ENCODE measurements around the gene KRT84.

DNA sequence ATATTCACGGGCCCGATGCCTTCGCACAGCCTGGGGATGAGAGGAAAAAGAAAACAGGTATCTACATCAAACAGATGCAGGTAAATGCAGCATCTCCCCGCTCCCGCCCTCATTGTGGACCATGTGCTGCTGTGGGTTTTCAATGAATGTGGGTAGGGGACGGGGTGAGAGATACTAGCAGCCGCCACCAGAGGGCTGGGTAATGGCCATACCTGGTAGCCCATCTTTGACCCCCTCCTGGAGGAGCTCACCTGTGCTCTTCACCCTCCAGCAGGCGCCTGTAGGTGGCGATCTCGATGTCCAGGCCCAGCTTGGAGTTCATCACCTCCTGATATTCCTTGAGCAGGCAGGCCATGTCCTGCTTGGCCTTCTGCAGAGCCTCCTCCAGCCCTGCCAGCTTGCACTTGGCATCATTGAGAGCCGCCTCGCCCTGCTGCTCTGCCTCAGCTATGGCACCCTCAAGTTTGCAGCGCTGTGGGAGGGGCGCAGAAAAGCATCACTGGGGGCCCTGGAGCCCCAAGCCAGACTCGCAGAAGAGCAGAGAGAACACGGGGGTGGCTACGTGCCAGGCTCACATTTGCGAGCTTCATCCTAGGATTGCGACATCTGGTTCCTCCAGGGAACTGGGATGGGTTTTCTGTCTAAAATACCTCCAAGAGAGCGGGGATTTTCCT, 10.4 kb upstream of the KRT84 start:
- TF ChIP-seq EZH2 (IDR thresholded peaks at IDR 0.05; ENCODE audit: low read depth), result no peak
- TF ChIP-seq, protein P1, sequence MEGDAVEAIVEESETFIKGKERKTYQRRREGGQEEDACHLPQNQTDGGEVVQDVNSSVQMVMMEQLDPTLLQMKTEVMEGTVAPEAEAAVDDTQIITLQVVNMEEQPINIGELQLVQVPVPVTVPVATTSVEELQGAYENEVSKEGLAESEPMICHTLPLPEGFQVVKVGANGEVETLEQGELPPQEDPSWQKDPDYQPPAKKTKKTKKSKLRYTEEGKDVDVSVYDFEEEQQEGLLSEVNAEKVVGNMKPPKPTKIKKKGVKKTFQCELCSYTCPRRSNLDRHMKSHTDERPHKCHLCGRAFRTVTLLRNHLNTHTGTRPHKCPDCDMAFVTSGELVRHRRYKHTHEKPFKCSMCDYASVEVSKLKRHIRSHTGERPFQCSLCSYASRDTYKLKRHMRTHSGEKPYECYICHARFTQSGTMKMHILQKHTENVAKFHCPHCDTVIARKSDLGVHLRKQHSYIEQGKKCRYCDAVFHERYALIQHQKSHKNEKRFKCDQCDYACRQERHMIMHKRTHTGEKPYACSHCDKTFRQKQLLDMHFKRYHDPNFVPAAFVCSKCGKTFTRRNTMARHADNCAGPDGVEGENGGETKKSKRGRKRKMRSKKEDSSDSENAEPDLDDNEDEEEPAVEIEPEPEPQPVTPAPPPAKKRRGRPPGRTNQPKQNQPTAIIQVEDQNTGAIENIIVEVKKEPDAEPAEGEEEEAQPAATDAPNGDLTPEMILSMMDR (conservative IDR thresholded peaks at IDR 0.05), result peak; percentile 80
